ENCODE results near the gene SCFD1. TPM values are rescaled to one million over a fixed set of nuclear protein-coding genes. Genes with fewer than 3 reads are reported as not detected.
"Not testable (repeated sequence)": the region's sequence is repeated elsewhere in the genome, so short reads cannot be mapped to it uniquely, and the experiment has no call there.

SCFD1 gene
- polyA plus RNA-seq, 1 donor = 58.3 TPM

- DNase-seq (ENCODE audit: low read depth) = no peak
These were observed 47.5 kb downstream of the SCFD1 start for GRCh38 chr14:30669594-30669993.

GRCh38 chr14:30673071-30673470 lies 51.0 kb downstream of the SCFD1 start:
- no peak for DNase-seq (ENCODE audit: low read depth)

DNA sequence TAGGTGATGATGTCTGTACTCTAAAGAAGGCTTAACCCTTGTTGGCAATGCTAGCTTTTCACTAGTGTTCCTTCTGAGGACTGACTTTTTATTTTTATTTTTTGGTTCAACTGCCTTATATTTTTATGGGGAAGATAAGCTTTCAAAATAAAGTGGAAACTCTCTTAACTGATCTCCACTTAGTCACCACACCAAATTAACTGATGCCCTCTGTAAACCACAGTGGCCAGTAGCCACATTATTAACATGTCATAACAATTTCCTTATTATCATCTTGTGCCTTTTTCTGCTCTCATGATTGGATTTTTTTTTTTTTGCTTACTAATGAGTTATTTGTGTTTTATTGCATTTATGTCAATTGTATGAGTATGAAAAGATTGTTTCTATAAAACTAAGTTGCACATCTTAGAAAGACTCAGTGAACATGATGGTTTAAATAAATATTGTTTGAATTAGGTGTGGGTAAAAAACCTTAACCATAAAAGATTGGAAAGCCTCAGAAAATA lies 56.9 kb downstream of the SCFD1 start:
- no peak for DNase-seq (ENCODE audit: low read depth)

DNA sequence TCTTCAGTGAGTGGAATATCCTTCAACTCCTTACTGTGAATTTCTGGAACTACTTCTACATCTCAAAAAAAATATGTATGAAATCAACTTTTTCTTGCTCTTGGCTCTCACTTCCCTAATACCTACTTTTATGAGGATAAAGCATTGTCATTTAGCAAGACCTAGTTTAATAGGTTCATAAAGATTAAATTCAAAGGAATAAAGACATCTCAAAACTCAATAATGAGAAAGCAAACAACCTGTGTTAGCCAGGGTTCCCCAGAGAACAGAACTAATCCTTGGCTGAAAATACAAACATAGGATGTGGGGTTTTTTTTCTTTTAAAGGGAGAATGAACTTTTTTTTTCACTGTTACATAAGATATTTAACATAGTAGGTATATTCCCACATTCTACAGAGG lies 57.9 kb downstream of the SCFD1 start:
- no peak for DNase-seq (ENCODE audit: low read depth)

DNA sequence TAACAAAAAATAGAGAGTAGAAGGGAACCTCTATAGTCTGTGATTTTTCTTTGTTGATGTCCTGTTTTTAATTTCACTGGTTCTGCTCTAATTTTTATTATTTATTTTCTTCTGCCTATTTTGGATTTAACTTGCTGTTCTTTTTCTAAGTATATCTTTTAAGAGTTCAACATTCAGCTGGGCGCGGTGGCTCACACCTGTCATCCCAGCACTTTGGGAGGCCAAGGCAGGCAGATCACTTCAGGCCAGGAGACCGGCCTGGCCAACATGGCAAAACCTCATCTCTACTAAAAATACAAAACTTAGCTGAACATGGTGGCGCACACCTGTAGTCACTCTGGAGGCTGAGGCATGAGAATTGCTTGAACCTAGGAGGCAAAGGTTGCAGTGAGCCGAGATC lies 58.7 kb downstream of the SCFD1 start:
- DNase-seq (ENCODE audit: low read depth) = not testable (repeated sequence)

- no peak for DNase-seq (ENCODE audit: low read depth)
These were observed 59.7 kb downstream of the SCFD1 start for GRCh38 chr14:30681752-30682355.

DNA sequence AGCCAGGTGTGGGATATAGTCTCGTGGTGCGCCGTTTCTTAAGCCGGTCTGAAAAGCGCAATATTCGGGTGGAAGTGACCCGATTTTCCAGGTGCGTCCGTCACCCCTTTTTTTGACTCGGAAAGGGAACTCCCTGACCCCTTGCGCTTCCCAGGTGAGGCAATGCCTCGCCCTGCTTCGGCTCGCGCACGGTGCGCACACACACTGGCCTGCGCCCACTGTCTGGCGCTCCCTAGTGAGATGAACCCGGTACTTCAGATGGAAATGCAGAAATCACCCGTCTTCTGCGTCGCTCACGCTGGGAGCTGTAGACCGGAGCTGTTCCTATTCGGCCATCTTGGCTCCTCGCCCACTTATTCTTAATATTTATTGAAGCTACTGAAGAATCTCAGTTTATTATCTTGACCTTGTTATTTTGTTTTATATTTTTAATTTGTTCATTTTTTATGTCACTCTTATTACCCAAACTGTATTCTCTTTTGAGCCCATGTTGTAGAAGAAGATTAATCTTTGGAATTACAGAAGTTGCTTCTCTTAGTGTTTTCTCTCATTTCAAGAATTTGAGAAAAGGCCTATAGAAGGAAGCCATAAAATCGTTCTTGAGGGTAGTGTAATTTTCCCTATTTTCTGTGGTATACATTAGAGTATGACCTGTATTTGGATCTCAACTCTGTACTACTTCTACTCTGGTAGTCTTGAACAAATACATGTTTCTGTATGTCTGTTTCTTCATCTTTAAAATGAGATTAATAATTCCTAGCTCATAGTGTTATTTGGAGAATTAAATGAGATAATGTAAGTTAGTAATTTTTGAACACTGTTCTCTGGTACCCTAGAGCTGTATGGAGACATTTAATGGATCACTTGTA lies 68.6 kb downstream of the SCFD1 start:
- not testable (repeated sequence) for DNase-seq (ENCODE audit: low read depth)

GRCh38 chr14:30691751-30692398 lies 69.8 kb downstream of the SCFD1 start:
- no peak for DNase-seq (ENCODE audit: low read depth)

- DNase-seq (ENCODE audit: low read depth) = no peak
These were observed 70.5 kb downstream of the SCFD1 start for GRCh38 chr14:30692669-30693068.

GRCh38 chr14:30698463-30698862 lies 76.3 kb downstream of the SCFD1 start:
- no peak for DNase-seq (ENCODE audit: low read depth)

GRCh38 chr14:30706704-30707103 lies 84.6 kb downstream of the SCFD1 start:
- peak; percentile 35 for DNase-seq (ENCODE audit: low read depth)

GRCh38 chr14:30708157-30708556 lies 86.0 kb downstream of the SCFD1 start:
- no peak for DNase-seq (ENCODE audit: low read depth)

DNA sequence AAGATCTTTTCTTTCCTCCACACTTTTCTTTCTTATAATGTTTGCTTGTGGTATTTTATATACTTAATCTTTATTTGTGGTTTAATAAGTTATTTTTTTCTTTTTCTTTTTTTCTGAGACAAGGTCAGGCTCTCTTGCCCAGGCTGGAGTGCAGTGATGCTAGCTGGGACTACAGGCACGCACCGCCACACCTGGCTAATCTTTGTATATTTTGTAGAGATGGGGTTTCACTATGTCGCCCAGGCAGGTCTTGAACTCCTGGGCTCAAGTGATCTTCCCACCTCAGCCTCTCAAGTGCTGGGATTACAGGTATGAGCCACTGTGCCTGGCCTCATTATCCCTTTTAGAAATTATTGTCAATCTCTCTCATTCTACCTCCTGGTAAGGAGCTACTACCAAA lies 87.1 kb downstream of the SCFD1 start:
- DNase-seq (ENCODE audit: low read depth) = no peak

DNA sequence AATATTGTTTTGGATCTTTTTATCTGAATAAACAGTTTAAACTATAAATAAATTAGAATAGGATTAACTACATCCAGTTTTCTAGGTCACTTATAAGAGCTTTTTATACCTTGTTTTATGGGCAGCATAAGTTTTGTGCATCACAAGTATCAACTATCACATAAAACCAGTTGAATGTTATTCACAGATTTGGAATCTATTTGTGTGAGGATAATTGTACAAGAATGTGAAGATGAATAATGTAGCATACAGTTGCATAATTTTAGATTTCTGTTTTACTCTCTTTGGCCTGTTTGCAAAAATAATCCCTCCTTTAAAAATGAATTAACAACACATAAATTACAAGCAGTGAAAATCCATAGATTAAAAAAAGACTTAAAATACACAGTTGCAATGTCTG lies 88.8 kb downstream of the SCFD1 start:
- DNase-seq (ENCODE audit: low read depth) = no peak

GRCh38 chr14:30719137-30719536 lies 97.0 kb downstream of the SCFD1 start:
- DNase-seq (ENCODE audit: low read depth) = no peak

GRCh38 chr14:30725763-30726162 lies 103.6 kb downstream of the SCFD1 start:
- no peak for DNase-seq (ENCODE audit: low read depth)

- no peak for DNase-seq (ENCODE audit: low read depth)
These were observed 106.4 kb downstream of the SCFD1 start for GRCh38 chr14:30728471-30728870.

DNA sequence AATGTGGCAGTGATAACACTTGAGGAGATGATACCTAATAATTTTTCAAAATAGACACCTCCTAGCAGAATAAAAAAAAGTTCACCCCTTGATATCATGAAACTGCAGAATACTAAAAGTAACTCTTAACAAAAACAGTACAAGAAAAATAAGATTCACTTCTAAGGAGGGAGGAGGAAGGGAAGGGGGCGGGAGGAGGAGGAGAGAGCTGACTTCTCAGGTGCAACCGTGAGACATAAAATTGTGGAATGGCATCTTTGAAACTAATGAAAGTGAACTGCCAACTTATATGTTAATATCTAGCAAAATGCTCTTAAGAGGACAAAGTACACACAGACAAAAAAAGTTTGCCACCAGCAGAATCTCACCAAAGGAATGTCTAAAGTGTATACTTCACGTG lies 115.8 kb downstream of the SCFD1 start:
- DNase-seq (ENCODE audit: low read depth) = no peak

DNA sequence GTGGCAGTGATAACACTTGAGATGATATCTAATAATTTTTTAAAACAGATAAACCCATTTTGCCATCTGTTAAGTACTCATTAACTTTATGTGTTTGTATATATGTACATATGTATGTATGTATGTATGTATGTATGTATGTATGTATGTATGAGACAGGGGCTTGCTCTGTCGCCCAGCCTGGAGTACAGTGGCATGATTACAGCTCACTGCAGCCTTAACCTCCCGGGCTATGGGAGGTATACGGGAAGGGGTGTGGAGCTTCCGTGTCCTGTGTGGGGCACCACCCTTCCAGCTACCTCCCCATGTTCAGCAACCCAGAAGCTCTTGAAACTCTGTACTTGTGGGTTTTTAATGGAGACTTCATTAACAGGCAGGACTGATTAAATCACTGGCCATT lies 116.9 kb downstream of the SCFD1 start:
- no peak for DNase-seq (ENCODE audit: low read depth)

- no peak for DNase-seq (ENCODE audit: low read depth)
These were observed 126.2 kb downstream of the SCFD1 start for GRCh38 chr14:30748343-30748742.

GRCh38 chr14:30751646-30752416 lies 129.7 kb downstream of the SCFD1 start:
- DNase-seq (ENCODE audit: low read depth) = no peak

DNA sequence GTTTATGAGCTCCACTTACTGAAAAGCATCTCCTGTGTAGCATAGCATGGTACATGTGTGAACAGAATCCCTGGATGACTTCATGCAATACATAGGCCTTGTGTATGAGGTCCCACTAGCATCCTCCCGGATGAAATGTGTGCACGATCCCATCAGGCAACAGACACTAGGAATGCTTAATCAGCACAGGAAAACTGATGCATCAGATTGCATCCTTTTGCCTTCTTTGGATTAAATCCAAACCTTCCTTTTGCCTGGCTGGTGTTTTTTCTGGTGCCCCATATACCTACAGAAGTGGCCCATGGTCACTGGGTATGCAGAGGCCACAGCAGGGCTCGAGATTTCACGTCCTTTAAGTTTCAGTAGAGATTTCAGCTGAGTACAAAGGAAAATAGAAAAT lies 131.3 kb downstream of the SCFD1 start:
- no peak for DNase-seq (ENCODE audit: low read depth)

All from forelimb muscle (tissue), 1 donor.